ENCODE results near the gene CCL3.
"Not testable (repeated sequence)": the region's sequence is repeated elsewhere in the genome, so short reads cannot be mapped to it uniquely, and the experiment has no call there.

Gene CCL3

DNA sequence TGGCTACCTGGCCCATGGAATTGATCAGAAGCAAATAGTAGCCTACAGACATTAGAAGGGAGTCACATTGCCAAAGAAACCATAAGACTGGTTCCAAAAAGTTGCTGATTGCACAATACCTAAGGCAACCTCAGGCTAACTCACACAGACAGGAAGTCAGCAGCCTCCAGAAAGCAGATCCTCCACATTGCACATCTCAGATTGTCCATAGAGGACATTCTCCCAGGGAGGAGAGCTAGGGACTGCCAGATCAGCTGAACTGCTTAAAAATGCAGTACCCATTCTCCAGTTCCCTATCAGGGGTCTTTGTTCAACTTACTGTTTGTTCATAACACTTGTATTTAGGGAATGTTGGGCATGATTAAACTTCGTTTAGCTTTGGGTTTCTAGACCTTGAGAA lies 4.2 kb downstream of the CCL3 start:
- peak; percentile 2 for DNase-seq

GRCh38 chr17:36083691-36084090 lies 6.3 kb downstream of the CCL3 start:
- DNase-seq = not testable (repeated sequence)

DNA sequence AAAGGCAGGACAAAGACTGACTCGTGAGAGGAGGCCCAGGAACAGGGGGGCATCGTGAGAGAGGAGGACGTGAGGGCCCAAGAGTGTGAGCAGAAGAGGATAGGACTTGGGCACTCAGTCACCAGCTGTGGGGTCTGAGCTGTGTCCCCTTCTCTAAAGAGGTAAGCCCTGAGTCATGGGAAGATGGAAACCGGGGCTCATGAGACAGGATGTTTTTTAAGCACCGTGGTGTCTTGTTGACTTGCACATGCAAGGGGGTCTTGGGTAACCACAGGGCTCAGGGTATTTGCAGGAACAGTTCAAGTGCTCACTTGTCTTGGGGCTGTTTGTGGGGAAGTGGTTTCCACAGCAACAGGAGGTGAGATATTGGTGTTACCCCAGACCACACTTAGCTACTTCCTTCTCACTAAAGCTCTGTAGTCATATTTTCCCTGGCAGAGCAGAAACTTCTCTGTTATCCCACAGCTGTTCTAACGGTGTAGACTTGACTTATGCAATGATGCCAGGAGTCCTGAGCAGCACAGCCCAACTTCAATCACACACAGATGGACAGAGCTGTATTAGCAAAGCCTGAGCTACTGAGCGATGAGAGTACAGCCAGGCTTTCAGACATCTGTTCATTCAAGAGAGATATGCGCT lies 7.3 kb downstream of the CCL3 start:
- not testable (repeated sequence) for DNase-seq

GRCh38 chr17:36081681-36082471 lies 8.1 kb downstream of the CCL3 start:
- not testable (repeated sequence) for DNase-seq

- DNase-seq = no peak
These were observed 15.6 kb downstream of the CCL3 start for GRCh38 chr17:36074365-36074764.

GRCh38 chr17:36072431-36073121 lies 17.4 kb downstream of the CCL3 start:
- DNase-seq = peak; percentile 14

DNA sequence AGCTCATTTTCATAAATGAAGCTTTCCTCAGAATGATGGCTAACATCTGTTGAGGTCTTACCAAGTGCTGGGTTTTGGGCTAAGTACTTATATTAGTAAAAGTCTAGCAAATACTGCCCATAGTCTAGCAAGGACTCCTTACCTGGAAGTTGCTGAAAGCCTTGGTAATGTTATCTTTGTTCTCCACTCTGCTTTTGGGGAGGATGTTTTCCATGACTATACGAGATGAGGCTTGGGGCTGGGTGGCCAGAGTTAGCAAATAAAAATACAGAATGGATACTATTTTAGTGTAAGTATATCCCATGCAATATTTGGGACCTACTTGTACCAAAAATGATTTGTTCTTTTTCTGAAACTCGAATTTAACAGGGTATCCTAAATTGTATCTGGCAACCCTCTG lies 18.2 kb downstream of the CCL3 start:
- no peak for DNase-seq

GRCh38 chr17:36070427-36070826 lies 19.5 kb downstream of the CCL3 start:
- no peak for DNase-seq

- no peak for DNase-seq
These were observed 20.8 kb downstream of the CCL3 start for GRCh38 chr17:36069136-36069535.

- DNase-seq = no peak
These were observed 21.4 kb downstream of the CCL3 start for GRCh38 chr17:36068524-36068923.

DNA sequence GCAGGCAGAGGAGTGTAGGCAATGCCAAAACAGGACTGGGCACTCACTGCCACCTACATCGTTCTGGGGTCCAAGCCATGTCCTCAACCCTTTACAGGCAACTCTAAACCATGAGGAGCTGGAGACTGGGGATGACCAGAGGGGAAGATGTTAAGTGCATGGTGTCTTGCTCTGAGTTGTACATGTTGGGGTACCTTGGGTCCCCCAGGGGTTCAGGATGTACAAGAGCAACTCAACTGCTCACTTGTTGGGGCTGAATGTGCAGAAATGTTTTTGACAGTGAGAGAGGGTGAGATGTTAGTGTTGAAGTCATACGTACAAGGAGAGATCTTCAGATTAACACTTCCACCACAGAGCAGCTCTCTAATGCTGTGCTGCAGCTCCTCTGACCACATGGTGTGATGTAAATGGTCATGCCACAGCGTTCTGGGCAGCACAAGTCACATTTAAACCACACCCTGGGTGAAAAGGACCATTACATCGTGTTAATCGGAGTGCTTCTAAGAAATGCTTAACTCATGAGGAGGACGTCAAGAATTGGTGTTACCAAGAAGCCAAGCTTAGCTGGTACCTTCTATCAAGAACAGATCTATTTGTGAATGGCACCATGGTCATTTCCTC lies 23.5 kb downstream of the CCL3 start:
- DNase-seq = no peak

DNA sequence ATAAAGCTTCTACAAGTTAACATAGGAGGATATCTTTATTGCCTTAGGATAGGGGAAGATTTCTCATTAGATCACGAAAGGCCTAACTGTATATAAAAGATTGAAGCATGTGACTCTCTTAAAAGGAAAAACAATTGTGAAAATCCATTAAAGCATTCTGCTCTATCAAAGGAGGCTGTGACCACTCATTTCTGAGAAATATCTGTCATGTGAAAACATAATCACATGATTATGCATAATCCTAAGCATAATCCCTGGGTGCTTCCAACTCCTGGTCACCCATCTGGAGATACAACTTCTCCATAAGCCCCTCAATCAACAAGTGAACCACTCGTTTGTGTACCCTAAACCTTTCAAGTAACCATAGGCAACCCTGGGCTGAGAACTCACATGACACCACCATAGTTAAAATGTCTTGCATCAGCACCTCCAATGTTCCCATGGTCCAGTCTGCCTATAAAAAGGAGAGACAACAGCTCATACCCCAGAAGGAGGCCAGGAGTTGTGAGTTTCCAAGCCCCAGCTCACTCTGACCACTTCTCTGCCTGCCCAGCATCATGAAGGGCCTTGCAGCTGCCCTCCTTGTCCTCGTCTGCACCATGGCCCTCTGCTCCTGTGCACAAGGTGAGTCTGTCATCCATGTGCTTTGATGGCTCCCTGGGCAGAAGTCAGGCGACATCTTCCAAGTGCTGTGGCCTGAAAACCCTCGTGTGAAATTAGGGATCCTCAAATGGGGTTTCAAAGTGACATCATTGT lies 26.0 kb downstream of the CCL3 start, which contains the start of gene CCL18:
CCL18 (plus strand) TSS at position 487 of the 756 bp plus-strand sequence; CDS start at position 558, 71 bp downstream.
- DNase-seq = no peak

DNA sequence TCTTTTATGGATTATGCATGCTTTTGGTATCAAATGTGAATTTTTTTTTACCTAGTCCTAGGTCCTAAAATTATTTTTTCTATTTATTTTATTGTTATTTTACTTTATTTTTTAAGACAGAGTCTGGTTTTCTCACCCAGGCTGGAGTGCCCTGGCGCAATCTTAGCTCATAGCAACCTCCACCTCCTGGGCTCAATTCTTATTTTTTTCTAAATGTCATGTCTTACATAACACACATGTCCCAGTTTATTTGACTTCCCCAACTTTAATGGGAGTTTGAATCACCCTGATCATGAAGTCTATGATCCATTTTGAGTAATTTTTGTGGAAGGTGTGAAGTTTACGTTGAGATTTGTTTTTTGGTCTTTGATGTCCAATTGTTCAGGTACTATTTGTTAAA lies 29.1 kb downstream of the CCL3 start:
- DNase-seq = no peak

- DNase-seq = no peak
These were observed 30.5 kb downstream of the CCL3 start for GRCh38 chr17:36059406-36059805.

DNA sequence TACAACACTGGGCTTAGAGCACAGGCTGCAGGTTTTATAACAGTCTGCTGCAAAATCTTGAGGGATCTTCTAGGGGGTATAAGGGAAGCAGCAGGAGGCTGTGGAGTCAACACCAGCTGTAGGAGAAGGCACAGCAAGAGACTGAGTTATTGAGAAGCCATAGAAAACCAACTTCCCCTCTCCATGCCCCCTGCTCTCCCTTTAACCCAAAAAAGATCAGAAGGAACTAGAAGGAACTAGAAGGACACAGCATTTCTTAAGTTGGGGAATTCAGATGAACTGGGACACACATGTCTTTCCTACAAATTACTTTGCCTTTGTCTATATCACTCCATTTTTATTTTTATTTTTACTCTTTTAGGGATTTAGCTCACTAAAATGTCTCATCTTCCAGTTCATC lies 32.0 kb downstream of the CCL3 start:
- no peak for DNase-seq

DNA sequence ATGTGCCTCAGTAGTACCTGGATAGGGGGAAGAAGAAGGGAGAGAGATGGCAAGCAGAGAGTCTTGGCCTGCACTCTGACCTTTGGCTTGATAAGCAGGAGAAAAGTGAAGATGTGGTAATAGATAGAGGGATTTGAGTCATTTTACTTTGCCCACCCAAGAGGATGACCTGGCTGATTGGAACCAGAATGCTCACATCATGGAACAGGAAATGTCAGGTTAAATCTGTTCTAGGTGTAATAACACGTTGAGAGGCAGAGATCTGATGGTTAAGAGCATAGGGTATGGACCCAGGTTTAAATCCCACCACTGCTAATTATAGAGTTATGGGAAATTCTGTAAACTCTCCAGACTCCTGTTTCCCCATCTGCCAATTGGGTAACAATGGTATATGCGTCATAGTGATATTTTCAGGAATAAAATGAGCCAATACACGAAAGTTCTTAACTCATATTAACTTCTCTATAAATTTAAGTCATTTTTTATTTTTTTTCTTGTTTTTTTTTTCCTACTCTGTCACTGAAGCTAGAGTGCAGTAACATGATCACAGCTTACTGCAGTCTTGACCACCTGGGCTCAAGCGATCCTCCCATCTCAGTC lies 33.9 kb downstream of the CCL3 start:
- no peak for DNase-seq

- no peak for DNase-seq
These were observed 34.8 kb downstream of the CCL3 start for GRCh38 chr17:36055171-36055570.

GRCh38 chr17:36049643-36050042 lies 40.3 kb downstream of the CCL3 start:
- DNase-seq = no peak

DNA sequence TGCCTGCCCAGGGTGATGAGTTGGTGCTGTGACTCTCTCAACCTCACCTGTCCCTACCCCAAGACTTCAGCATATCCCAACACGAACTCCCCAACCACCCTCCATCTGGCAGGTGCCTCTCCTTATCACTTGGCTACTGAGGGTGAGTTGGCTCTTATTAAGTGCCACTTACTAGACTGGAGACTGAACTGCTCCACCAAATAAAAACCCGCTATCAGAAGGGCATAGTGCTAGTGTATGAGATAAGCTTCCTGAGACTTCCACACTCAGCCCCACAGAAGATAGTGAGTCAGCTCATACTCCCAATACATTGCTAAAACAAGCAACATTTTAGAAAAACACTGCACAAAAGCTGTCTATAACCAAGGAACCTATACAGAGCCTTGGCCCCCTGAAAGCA lies 41.9 kb downstream of the CCL3 start:
- no peak for DNase-seq

Data from fibroblast of upper back skin (primary cell).